HUES6 (cell line): Measurements from ENCODE around the gene TSFM.
A peak's percentile ranks its signal among the peaks of the same experiment; 100 is the strongest.

Experiments used
- H3K27ac ChIP-seq: 2 replicates; pipeline ENCODE4 v1.7.0; 2013; ENCODE audit warnings: low read depth, mild to moderate bottlenecking, low read length, inconsistent platforms
- H3K27me3 ChIP-seq: 2 replicates; pipeline ENCODE4 v1.6.1; 2013; ENCODE audit warnings: low read length; ENCODE audit not compliant: control insufficient read depth, insufficient read depth
- H3K36me3 ChIP-seq: 2 replicates; pipeline ENCODE4 v1.6.1; 2013; ENCODE audit warnings: low read length; ENCODE audit not compliant: control insufficient read depth, insufficient read depth
- H3K4me1 ChIP-seq: 2 replicates; pipeline ENCODE4 v1.6.1; 2013; ENCODE audit warnings: low read length; ENCODE audit not compliant: control insufficient read depth, insufficient read depth
- H3K4me3 ChIP-seq: 2 replicates; pipeline ENCODE4 v1.5.1; 2013; ENCODE audit warnings: low read depth, low read length
- H3K9ac ChIP-seq: one replicate; pipeline ENCODE4 v1.6.1; 2013; ENCODE audit warnings: mild to moderate bottlenecking, low read length
- H3K9me3 ChIP-seq: 2 replicates; pipeline ENCODE4 v1.6.1; 2013; ENCODE audit warnings: low read depth, low read length; ENCODE audit not compliant: control insufficient read depth, insufficient read depth

The TSFM gene

GRCh38 chr12:57739914-57740538 lies 42.6 kb upstream of the TSFM start:
- no peak overlapping the region for H3K4me3 ChIP-seq
- H3K27ac ChIP-seq = no peak overlapping the region
- peaks cover 88% of the 10 kb centered on the region for H3K27me3 ChIP-seq
- H3K4me1 ChIP-seq = peaks cover 16% of the 10 kb centered on the region
- no peak overlapping the region for H3K9ac ChIP-seq
- no peaks in the 10 kb centered on the region for H3K9me3 ChIP-seq
- no peaks in the 10 kb centered on the region for H3K36me3 ChIP-seq

GRCh38 chr12:57740656-57741412 lies 41.8 kb upstream of the TSFM start:
- H3K9me3 ChIP-seq = no peaks in the 10 kb centered on the region
- H3K27me3 ChIP-seq = peaks cover 80% of the 10 kb centered on the region
- no peak overlapping the region for H3K9ac ChIP-seq
- no peak overlapping the region for H3K4me3 ChIP-seq
- H3K4me1 ChIP-seq = peaks cover 15% of the 10 kb centered on the region
- peaks cover 2% of the 10 kb centered on the region; the same call in 1 of the 2 replicates for H3K36me3 ChIP-seq
- no peak overlapping the region for H3K27ac ChIP-seq

- Histone ChIP-seq H3K4me1 (peaks cover 15% of the 10 kb centered on the region), H3K27me3 (peaks cover 75% of the 10 kb centered on the region), H3K9ac (no peak overlapping the region), H3K36me3 (peaks cover 8% of the 10 kb centered on the region), H3K4me3 (no peak overlapping the region), H3K27ac (no peak overlapping the region), H3K9me3 (no peaks in the 10 kb centered on the region)
Measured at GRCh38 chr12:57741413-57741789, 41.2 kb upstream of the TSFM start.

GRCh38 chr12:57741844-57742738 lies 40.5 kb upstream of the TSFM start:
- Histone ChIP-seq H3K27ac (no peak overlapping the region), H3K4me3 (peak overlapping the region; percentile 25; the same call in 1 of the 2 replicates), H3K36me3 (peaks cover 15% of the 10 kb centered on the region), H3K9me3 (no peaks in the 10 kb centered on the region), H3K4me1 (peaks cover 10% of the 10 kb centered on the region; the same call in 1 of the 2 replicates), H3K9ac (no peak overlapping the region), H3K27me3 (peaks cover 68% of the 10 kb centered on the region)

- Histone ChIP-seq H3K4me3 (peak overlapping the region; percentile 91; the same call in 1 of the 2 replicates), H3K4me1 (peaks cover 10% of the 10 kb centered on the region; the same call in 1 of the 2 replicates), H3K9me3 (no peaks in the 10 kb centered on the region), H3K27me3 (peaks cover 52% of the 10 kb centered on the region), H3K27ac (no peak overlapping the region), H3K9ac (no peak overlapping the region), H3K36me3 (peaks cover 30% of the 10 kb centered on the region)
Measured at GRCh38 chr12:57743769-57744168, 38.8 kb upstream of the TSFM start.

GRCh38 chr12:57744194-57744776 lies 38.3 kb upstream of the TSFM start:
- H3K4me1 ChIP-seq = peaks cover 7% of the 10 kb centered on the region; the same call in 1 of the 2 replicates
- peak overlapping the region; percentile 97 for H3K27ac ChIP-seq
- H3K9ac ChIP-seq = peak overlapping the region; percentile 97

GRCh38 chr12:57744777-57745484 lies 37.7 kb upstream of the TSFM start, which contains the start of gene TSPAN31:
Gene TSPAN31 (plus strand): TSS chr12:57745039. CDS start chr12:57745155, 116 bp downstream.
- Histone ChIP-seq H3K27me3 (peaks cover 40% of the 10 kb centered on the region), H3K4me1 (0 out of 2 replicates have a peak, but pooled peaks cover 5% of the 10 kb centered on the region), H3K27ac (peak within 1 kb of the TSS; percentile 97), H3K4me3 (peak within 1 kb of the TSS; percentile 91), H3K36me3 (peaks cover 41% of the 10 kb centered on the region), H3K9ac (peak within 1 kb of the TSS; percentile 97), H3K9me3 (no peaks in the 10 kb centered on the region)

More at GRCh38 chr12:57744194-57744776, 38.3 kb upstream of the TSFM start:
- H3K27me3 ChIP-seq = peaks cover 47% of the 10 kb centered on the region
- peak overlapping the region; percentile 91 for H3K4me3 ChIP-seq
- no peaks in the 10 kb centered on the region for H3K9me3 ChIP-seq
- peaks cover 35% of the 10 kb centered on the region for H3K36me3 ChIP-seq

GRCh38 chr12:57745485-57745881 lies 37.1 kb upstream of the TSFM start:
- Histone ChIP-seq H3K27ac (peak overlapping the region; percentile 97; the same call in 1 of the 2 replicates), H3K36me3 (peaks cover 45% of the 10 kb centered on the region), H3K4me3 (peak overlapping the region; percentile 91), H3K27me3 (peaks cover 35% of the 10 kb centered on the region), H3K9ac (peak overlapping the region; percentile 97), H3K4me1 (0 out of 2 replicates have a peak, but pooled peaks cover 5% of the 10 kb centered on the region), H3K9me3 (no peaks in the 10 kb centered on the region)

GRCh38 chr12:57746025-57746424 lies 36.6 kb upstream of the TSFM start:
- H3K27ac ChIP-seq = no peak overlapping the region

GRCh38 chr12:57749061-57749460 lies 33.5 kb upstream of the TSFM start:
- no peaks in the 10 kb centered on the region for H3K9me3 ChIP-seq
- H3K4me1 ChIP-seq = peaks cover 16% of the 10 kb centered on the region
- no peak overlapping the region for H3K9ac ChIP-seq
- H3K27ac ChIP-seq = no peak overlapping the region
- H3K4me3 ChIP-seq = no peak overlapping the region
- peaks cover 54% of the 10 kb centered on the region for H3K36me3 ChIP-seq
- H3K27me3 ChIP-seq = peaks cover 12% of the 10 kb centered on the region; the same call in 1 of the 2 replicates

More at GRCh38 chr12:57746025-57746424, 36.6 kb upstream of the TSFM start:
- peak overlapping the region; percentile 91 for H3K4me3 ChIP-seq
- H3K9ac ChIP-seq = no peak overlapping the region
- H3K27me3 ChIP-seq = peaks cover 29% of the 10 kb centered on the region
- peaks cover 8% of the 10 kb centered on the region for H3K4me1 ChIP-seq
- no peaks in the 10 kb centered on the region for H3K9me3 ChIP-seq
- H3K36me3 ChIP-seq = peaks cover 50% of the 10 kb centered on the region
